ENCODE results near the gene NAT10. TPM values are rescaled to one million over a fixed set of nuclear protein-coding genes. Genes with fewer than 3 reads are reported as not detected.
"Not testable (repeated sequence)": the region's sequence is repeated elsewhere in the genome, so short reads cannot be mapped to it uniquely, and the experiment has no call there.

Gene NAT10
- total RNA-seq, 2 donors from 2014 or later: 22.6 to 38.2 TPM

DNA sequence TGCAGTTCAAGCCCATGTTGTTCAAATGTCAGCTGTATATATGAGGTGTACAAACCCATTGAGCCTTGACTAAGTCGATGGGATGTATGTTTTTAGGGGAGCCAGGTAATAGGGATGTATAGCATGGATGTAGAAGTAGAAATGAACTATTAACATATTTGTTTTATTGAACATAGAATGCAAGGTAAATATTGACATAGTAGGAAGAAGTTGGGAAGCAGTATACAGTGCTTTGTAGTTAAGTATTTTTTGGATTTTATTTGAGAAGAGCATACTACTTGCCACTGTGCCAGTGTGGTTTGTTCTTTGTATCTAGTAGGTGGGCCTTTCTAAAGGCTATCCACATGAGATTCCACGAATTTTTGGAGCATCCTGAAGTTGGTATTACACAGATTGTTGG is 20.8 kb upstream of the NAT10 start:
- Histone ChIP-seq H3K4me1 (no peaks in the 10 kb centered on the region), H3K36me3 (replicated peaks in 1 of 2; ENCODE audit: insufficient read depth in 1 of 2, low read depth in 2 of 2) (peaks cover 11 to 54% of the 10 kb centered on the region in 2 donors), H3K9me3 (no peaks in the 10 kb centered on the region), H3K4me3 (no peak overlapping the region), H3K27ac (no peak overlapping the region), H3K27me3 (no peaks in the 10 kb centered on the region)
- intact Hi-C loops (cut with DNase I): no loop called here
- WGBS, 2 donors: 56 to 65% methylated on average over 2 of the region's 2 CpGs
- DNase-seq (no peak), ATAC-seq (no peak)
- no peak for TF ChIP-seq POLR2A (IDR thresholded peaks at IDR 0.05)
- TF ChIP-seq, protein P1, sequence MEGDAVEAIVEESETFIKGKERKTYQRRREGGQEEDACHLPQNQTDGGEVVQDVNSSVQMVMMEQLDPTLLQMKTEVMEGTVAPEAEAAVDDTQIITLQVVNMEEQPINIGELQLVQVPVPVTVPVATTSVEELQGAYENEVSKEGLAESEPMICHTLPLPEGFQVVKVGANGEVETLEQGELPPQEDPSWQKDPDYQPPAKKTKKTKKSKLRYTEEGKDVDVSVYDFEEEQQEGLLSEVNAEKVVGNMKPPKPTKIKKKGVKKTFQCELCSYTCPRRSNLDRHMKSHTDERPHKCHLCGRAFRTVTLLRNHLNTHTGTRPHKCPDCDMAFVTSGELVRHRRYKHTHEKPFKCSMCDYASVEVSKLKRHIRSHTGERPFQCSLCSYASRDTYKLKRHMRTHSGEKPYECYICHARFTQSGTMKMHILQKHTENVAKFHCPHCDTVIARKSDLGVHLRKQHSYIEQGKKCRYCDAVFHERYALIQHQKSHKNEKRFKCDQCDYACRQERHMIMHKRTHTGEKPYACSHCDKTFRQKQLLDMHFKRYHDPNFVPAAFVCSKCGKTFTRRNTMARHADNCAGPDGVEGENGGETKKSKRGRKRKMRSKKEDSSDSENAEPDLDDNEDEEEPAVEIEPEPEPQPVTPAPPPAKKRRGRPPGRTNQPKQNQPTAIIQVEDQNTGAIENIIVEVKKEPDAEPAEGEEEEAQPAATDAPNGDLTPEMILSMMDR (IDR thresholded peaks at IDR 0.05): no peak

DNA sequence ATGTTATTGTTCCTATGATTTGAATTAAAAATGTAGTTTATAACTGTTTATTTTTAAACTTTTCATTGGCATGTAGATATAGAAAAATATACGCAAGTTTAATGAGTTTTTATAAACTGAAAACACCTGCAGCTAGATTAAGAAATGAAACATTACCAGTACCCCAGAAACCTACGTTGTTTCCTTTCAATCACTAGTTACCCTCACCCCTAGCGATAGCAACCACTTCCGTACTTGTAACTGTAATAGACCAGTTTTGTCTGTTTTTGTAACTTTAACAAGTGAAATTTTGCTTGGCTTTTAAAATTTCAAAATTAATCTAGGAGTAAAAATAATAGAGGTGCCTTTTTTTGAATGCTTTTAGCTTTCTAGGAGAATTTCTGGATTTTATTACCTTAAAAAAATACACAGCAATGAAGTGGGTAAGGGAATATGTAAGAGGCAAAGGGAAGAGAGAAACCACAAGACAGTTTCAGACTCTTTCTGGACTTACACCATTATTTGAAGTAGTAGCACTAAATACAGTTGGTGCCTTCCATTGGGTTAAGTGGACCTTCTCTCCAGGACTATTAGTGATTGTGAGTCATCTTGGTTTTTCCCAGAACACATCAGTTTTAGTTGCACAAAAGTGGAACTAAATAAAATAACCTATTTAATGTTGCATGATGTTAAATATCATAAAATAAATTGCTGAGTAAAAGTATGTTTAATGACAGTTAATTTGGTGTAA is 18.7 kb upstream of the NAT10 start:
- no peak overlapping the region for H3K4me3 ChIP-seq

DNA sequence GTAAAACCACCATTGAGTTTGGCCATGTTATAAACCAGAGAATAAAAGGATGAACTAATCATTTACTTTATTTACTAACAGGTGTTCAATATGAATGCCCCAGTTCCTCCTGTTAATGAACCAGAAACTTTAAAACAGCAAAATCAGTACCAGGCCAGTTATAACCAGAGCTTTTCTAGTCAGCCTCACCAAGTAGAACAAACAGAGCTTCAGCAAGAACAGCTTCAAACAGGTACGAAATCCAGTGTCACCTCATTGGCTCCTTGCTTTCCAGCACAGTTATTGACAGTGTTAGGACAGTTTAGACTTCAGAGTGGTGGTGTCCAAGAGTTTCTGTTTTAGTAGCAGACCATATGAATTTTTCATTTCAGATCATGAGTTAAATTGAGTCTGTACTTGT is 13.6 kb upstream of the NAT10 start:
- H3K27me3 ChIP-seq: no peaks in the 10 kb centered on the region
- WGBS, 2 donors: 67 to 79% methylated on average over 1 of the region's 1 CpG
- ATAC-seq (no peak), DNase-seq (no peak)
- intact Hi-C loops (cut with DNase I): no loop called here
- H3K4me3 ChIP-seq: no peak overlapping the region
- H3K36me3 ChIP-seq (replicated peaks in 1 of 2; ENCODE audit: insufficient read depth in 1 of 2, low read depth in 2 of 2): peaks cover 18 to 57% of the 10 kb centered on the region in 2 donors
- H3K9me3 ChIP-seq: no peaks in the 10 kb centered on the region
- H3K27ac ChIP-seq: no peak overlapping the region
- no peak for TF ChIP-seq POLR2A (IDR thresholded peaks at IDR 0.05)
- TF ChIP-seq, protein P1 (IDR thresholded peaks at IDR 0.05): no peak
- H3K4me1 ChIP-seq: no peaks in the 10 kb centered on the region

More for the DNA sequence above, 18.7 kb upstream of the NAT10 start:
- WGBS, 2 donors: 85 to 94% methylated on average over 4 of the region's 4 CpGs
- H3K4me1 ChIP-seq: no peaks in the 10 kb centered on the region
- peaks cover 12 to 60% of the 10 kb centered on the region in 2 donors for H3K36me3 ChIP-seq (replicated peaks in 1 of 2; ENCODE audit: insufficient read depth in 1 of 2, low read depth in 2 of 2)
- DNase-seq (no peak), ATAC-seq (no peak)
- H3K27ac ChIP-seq: no peak overlapping the region
- H3K9me3 ChIP-seq: no peaks in the 10 kb centered on the region
- intact Hi-C loops (cut with DNase I): no loop called here
- no peak for TF ChIP-seq POLR2A (IDR thresholded peaks at IDR 0.05)
- TF ChIP-seq, protein P1 (IDR thresholded peaks at IDR 0.05): no peak
- H3K27me3 ChIP-seq: no peaks in the 10 kb centered on the region

DNA sequence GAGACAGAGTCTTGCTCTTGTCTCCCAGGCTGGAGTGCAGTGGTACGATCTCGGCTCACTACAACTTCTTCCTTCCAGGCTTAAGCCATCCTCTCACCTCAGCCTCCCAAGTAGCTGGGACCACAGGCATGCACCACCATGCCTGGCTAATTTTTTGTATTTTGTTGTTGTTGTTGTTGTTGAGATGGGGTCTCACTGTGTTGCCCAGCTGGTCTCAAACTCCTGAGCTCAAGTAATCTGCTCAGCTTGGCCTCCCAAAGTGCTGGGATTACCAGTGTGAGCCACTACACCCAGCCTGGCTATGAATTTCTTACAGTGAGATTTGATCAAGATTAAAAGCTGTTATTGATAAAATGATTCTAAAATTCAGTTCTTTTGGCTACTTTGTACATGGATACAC is 10.5 kb upstream of the NAT10 start:
- intact Hi-C loops (cut with DNase I); H3K4me1 ChIP-seq; H3K27ac ChIP-seq; DNase-seq; ATAC-seq; H3K4me3 ChIP-seq; H3K9me3 ChIP-seq; H3K27me3 ChIP-seq: not testable (repeated sequence)
- peaks cover 26 to 67% of the 10 kb centered on the region in 2 donors for H3K36me3 ChIP-seq (replicated peaks in 1 of 2; ENCODE audit: insufficient read depth in 1 of 2, low read depth in 2 of 2)
- 98 to 100% methylated on average over 2 of the region's 2 CpGs for WGBS, 2 donors

DNA sequence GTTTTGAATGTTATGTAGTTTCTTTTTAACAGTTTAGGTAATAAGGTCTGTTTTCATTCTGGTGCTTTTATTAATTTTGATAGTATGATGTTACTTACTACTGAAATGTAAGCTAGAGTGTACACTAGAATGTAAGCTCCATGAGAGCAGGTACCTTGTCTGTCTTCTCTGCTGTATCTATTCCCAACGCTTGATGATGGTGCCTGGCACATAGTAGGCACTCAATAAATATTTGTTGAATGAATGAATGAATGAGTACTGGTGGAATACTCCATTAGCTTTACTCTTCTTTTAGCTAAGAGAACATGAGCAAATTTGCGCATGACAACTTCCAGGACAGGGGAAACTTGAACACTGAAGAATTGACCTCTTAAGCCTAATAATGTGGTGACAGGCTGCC is 6.6 kb upstream of the NAT10 start:
- H3K4me1 ChIP-seq: no peaks in the 10 kb centered on the region
- ATAC-seq (no peak), DNase-seq (no peak)
- H3K9me3 ChIP-seq: no peaks in the 10 kb centered on the region
- H3K27me3 ChIP-seq: no peaks in the 10 kb centered on the region
- TF ChIP-seq, protein P1 (IDR thresholded peaks at IDR 0.05): no peak
- TF ChIP-seq POLR2A (IDR thresholded peaks at IDR 0.05): no peak
- WGBS, 2 donors: 91 to 95% methylated on average over 2 of the region's 2 CpGs
- no peak overlapping the region for H3K27ac ChIP-seq
- intact Hi-C loops (cut with DNase I): no loop called here
- peaks cover 18 to 47% of the 10 kb centered on the region in 2 donors for H3K36me3 ChIP-seq (replicated peaks in 1 of 2; ENCODE audit: insufficient read depth in 1 of 2, low read depth in 2 of 2)
- H3K4me3 ChIP-seq: no peak overlapping the region
